Measurements from ENCODE around the gene GIPC3. TPM values are rescaled to one million over a fixed set of nuclear protein-coding genes. Genes with fewer than 3 reads are reported as not detected.

GIPC3 gene
- total and polyA plus RNA-seq, 4 donors = 0.23 to 0.95 (median 0.25) TPM

- Histone ChIP-seq H3K36me3 (ENCODE audit: control insufficient read depth in 4 of 4, insufficient read depth in 3 of 4, low read depth in 1 of 4, low read length in 3 of 4) (peaks cover 4 to 18% (median 7%) of the 10 kb centered on the region in 4 donors), H3K9me3 (ENCODE audit: control insufficient read depth in 4 of 4, low read length in 3 of 4) (no peaks in the 10 kb centered on the region), H3K4me1 (ENCODE audit: control insufficient read depth in 4 of 4, insufficient read depth in 4 of 4, low read length in 3 of 4) (peaks cover 0 to 7% (median 4%) of the 10 kb centered on the region in 4 donors), H3K9ac (ENCODE audit: low read depth in 1 of 2, low read length in 2 of 2) (no peak overlapping the region), H3K4me3 (ENCODE audit: low read depth in 1 of 3, low read length in 3 of 3) (no peak overlapping the region), H3K27me3 (ENCODE audit: control insufficient read depth in 4 of 4, insufficient read depth in 4 of 4, low read length in 3 of 4) (no peaks in the 10 kb centered on the region), H3K27ac (ENCODE audit: low read depth in 1 of 2, low read length in 2 of 2) (no peak overlapping the region)
- DNase-seq (ENCODE audit: low spot score) = no peak
- 90% methylated on average over 41 of the region's 41 CpGs for WGBS
- TF ChIP-seq ZBTB33 (IDR thresholded peaks at IDR 0.05) (no peak), SP1 (IDR thresholded peaks at IDR 0.05) (no peak), CTCF (IDR thresholded peaks at IDR 0.05; ENCODE audit: low read depth, low read length, missing input control) (no peak), EGR1 (IDR thresholded peaks at IDR 0.05; ENCODE audit: low read depth in 2 of 2) (no peak), HNF4A (conservative IDR thresholded peaks at IDR 0.05) (no peak), FOXA2 (IDR thresholded peaks at IDR 0.05) (no peak), GABPA (IDR thresholded peaks at IDR 0.05 in 1 of 2, conservative IDR thresholded peaks at IDR 0.05 in 1 of 2) (no peak), REST (IDR thresholded peaks at IDR 0.05) (no peak), RAD21 (IDR thresholded peaks at IDR 0.05) (no peak), ATF3 (IDR thresholded peaks at IDR 0.05) (no peak), MAX (IDR thresholded peaks at IDR 0.05) (no peak), YY1 (IDR thresholded peaks at IDR 0.05) (no peak), HNF4G (IDR thresholded peaks at IDR 0.05) (no peak), JUND (IDR thresholded peaks at IDR 0.05) (no peak)
Measured at GRCh38 chr19:3610745-3611717, 25.8 kb downstream of the GIPC3 start.
